ENCODE measurements around the gene MYLIP.
A peak's percentile ranks its signal among the peaks of the same experiment; 100 is the strongest.

DNA sequence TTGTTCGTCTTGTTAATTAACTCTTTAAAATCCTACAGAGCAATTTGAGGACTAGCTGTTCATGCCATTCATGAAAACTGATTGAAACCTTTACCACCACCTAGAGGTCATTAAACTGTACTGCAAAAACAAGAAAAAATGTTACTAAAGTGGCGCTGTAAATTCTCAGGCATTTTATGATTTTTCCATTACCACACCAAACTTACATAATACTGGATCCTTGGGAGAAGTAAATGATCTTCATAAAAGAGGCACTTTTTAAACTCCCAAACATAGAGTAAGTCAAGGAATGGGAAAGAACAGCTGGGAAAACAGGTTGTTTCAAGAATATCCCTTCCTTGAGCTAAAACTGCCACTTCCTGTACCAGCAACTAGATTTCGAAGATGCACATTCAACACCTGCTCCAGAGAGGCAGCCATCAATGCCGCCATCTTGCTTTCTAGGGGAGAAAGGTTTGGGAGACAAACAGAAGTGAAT is 54.3 kb downstream of the MYLIP start:
- TF ChIP-seq, protein P1, sequence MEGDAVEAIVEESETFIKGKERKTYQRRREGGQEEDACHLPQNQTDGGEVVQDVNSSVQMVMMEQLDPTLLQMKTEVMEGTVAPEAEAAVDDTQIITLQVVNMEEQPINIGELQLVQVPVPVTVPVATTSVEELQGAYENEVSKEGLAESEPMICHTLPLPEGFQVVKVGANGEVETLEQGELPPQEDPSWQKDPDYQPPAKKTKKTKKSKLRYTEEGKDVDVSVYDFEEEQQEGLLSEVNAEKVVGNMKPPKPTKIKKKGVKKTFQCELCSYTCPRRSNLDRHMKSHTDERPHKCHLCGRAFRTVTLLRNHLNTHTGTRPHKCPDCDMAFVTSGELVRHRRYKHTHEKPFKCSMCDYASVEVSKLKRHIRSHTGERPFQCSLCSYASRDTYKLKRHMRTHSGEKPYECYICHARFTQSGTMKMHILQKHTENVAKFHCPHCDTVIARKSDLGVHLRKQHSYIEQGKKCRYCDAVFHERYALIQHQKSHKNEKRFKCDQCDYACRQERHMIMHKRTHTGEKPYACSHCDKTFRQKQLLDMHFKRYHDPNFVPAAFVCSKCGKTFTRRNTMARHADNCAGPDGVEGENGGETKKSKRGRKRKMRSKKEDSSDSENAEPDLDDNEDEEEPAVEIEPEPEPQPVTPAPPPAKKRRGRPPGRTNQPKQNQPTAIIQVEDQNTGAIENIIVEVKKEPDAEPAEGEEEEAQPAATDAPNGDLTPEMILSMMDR (IDR thresholded peaks at IDR 0.05) = peak; percentile 52 to 62
- TF ChIP-seq POLR2AphosphoS5 (IDR thresholded peaks at IDR 0.05) = no peak
